ENCODE measurements around the gene TEAD1.

DNA sequence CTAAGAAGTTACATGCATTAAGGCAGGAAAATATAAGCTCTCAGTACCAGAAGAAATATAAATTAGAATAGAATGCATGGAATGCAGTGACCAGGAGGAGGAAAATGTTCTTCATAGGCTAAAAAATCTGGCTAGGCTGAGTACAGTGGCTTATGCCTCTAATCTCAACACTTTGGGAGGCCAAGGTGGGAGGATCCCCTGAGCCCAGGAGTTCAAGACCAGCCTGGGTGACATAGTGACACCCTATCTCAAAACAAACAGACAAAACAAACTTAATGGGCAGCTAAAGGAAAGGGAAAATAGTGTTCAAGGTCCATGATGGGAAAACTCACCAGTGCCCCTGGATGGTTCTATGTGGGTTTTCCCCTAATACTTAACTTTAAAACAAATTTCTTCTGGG lies 256.6 kb downstream of the TEAD1 start:
- TF ChIP-seq POLR2A (conservative IDR thresholded peaks at IDR 0.05) = no peak
- no peak for TF ChIP-seq YY1 (IDR thresholded peaks at IDR 0.05; ENCODE audit: borderline replicate concordance in 1 of 3, control insufficient read depth in 1 of 3, extremely low read depth in 1 of 3, insufficient read depth in 3 of 3, insufficient read length in 1 of 3, insufficient replicate concordance in 2 of 3, low read depth in 1 of 3, low read length in 2 of 3)
- no peak for TF ChIP-seq ZNF24 (IDR thresholded peaks at IDR 0.05)
- TF ChIP-seq PHTF2 (CRISPR knock-in tag; IDR thresholded peaks at IDR 0.05) = no peak
- TF ChIP-seq EP300 (IDR thresholded peaks at IDR 0.05; ENCODE audit: low read length) = no peak
- no peak for TF ChIP-seq SNRNP70 (optimal IDR thresholded peaks at IDR 0.05; ENCODE audit: low read depth, low read length)
- no peak for TF ChIP-seq ZNF609 (CRISPR knock-in tag; IDR thresholded peaks at IDR 0.05; ENCODE audit: borderline replicate concordance)
- no peak for TF ChIP-seq CREB1 (IDR thresholded peaks at IDR 0.05)
- no peak for TF ChIP-seq CREB1 (CRISPR knock-in tag; IDR thresholded peaks at IDR 0.05)
- TF ChIP-seq SMAD1 (IDR thresholded peaks at IDR 0.05; ENCODE audit: low read depth, low read length, partially characterized antibody) = no peak
- TF ChIP-seq ZNF184 (CRISPR knock-in tag; IDR thresholded peaks at IDR 0.05) = no peak
- TF ChIP-seq ZNF354B (CRISPR knock-in tag; IDR thresholded peaks at IDR 0.05) = no peak
